Measurements from ENCODE around the gene SH2B3.

SH2B3 gene

GRCh38 chr12:111494676-111495075 is 89.0 kb downstream of the SH2B3 start:
- no peaks in the 10 kb centered on the region for H3K4me1 ChIP-seq (ENCODE audit: control insufficient read depth, insufficient read depth, low read length)
- H3K9ac ChIP-seq (ENCODE audit: low read length) = no peak overlapping the region
- H3K9me3 ChIP-seq (ENCODE audit: control insufficient read depth, low read length) = no peaks in the 10 kb centered on the region
- H3K36me3 ChIP-seq (ENCODE audit: control insufficient read depth, insufficient read depth, low read length, severe bottlenecking) = peaks cover 86% of the 10 kb centered on the region
- DNase-seq (ENCODE audit: low read depth) = no peak
- no peaks in the 10 kb centered on the region for H3K27me3 ChIP-seq (replicated peaks; ENCODE audit: control insufficient read depth, insufficient read depth, low read length)
- no peak overlapping the region for H3K4me3 ChIP-seq (ENCODE audit: low read length)
